NCI-H446 treated with DMSO at 0.1 percent for 48 hours (cell line): ENCODE results near the gene SURF2.

Source experiments
- DNase-seq: peaks from one replicate; lab custom pipeline; 2025; lab: John Stamatoyannopoulos, UW

Gene SURF2

GRCh38 chr9:133354766-133355165 is 1.6 kb upstream of the SURF2 start:
- DNase-seq: no peak

GRCh38 chr9:133355881-133356357 is 431 bp upstream of the SURF2 start:
- DNase-seq: no peak

GRCh38 chr9:133357656-133358055 is 1.3 kb downstream of the SURF2 start:
- no peak for DNase-seq

- DNase-seq: no peak
These were observed 3.2 kb downstream of the SURF2 start for GRCh38 chr9:133359399-133360175.

DNA sequence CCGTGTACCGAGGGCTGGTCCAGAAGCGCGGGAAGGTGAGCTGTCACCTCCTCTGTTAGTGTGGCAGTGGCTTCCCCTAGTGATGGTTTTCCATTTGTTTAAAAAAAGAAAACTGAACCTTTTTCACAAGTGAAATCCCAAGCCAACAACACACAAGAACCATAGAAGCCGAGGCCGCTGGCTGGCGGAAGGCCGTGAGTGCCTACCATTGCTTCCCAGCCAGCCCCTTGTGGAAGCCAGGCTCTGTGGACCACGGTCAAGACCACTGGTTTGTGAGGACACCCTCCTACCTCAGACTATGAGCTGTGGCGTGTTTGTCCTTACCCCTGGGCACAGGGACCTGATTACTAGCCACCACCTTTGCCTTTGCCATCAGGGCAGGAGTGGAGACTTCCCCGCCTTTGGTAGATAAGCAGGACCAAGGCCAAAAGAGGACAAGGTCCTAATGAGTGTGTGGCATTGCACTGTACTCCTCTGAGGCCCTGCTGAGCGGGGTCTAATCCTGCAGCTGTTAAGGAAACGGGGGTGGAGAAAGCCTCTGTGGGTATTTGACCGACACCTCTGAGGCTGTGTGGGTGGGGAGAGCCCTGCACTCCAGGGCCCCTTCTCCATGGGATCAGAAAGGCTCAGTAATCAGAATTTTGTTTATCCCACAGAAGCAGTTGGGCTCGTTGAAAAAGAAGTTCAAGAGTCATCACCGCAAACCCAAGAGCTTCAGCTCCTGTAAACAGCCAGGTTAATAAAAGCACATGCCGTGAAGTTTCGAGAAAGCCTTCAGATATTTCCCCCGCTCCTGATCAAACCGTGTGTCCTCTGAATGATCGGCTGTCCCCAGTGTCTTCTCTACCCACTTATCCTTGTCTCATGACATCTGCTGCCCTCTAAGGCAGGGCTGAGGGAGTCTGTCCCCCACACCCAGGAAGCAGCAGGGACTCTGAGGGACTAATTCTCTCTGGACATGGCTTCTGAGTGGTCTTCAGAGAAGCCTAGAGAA is 4.3 kb downstream of the SURF2 start:
- DNase-seq: no peak

DNA sequence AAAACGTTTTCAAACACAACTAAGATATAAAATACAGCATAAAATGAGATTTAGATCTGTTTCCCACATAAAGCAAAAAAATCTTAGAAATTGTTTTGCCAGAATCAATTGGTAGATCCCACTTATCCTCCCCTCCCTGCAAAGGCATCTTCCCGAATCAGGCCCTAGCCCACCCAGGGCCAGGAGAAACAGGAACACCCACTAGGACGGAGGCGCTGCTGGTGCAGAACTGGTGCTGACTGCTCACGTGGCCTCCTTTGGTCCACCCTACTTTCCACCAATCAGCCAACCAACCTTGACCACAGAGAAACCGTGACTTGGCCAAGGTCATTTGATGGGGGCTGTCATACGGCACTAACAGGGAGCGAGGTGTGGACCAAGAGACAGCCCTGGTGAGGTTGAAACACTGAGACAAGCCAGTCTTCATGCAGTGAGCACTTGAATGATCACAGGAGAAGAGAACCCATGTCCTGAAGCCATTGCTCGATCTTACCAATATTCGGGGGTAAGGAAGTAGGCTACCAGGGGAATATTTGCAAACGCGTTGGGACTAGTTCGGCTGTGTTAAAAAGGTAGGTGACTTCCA is 5.2 kb downstream of the SURF2 start:
- no peak for DNase-seq

DNA sequence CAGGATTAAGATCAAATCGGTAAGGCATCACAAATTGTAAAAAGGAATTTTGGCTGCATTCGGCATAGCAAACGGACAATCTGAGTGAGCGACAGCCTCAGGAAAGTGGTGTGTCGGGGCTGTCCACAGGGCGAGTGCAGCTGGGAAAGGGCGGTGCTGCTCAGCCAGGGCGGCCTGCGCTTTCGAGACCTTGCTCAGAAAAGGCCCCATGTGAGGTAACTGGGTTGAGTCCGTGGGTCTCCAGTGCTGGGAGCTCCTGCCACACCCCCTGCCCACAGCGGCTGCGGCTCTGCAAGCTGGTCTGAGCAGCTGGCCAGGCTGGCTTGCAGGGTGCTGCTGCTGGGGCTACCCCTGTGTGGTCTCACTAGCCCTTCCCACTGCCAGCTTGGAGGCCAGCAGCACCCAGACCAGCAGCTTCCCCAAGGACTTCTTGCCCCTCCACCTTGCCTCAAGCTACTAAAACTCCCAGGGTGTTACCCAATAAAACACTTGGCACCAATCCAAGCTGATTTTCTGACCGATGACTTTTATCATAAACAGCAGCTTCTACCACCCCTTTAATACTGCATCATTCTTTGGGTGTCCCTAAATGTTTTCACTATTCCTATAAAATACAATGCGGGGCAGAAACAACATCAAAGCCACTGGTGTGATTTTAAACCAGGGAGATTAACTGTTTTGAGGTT is 6.2 kb downstream of the SURF2 start:
- no peak for DNase-seq

DNA sequence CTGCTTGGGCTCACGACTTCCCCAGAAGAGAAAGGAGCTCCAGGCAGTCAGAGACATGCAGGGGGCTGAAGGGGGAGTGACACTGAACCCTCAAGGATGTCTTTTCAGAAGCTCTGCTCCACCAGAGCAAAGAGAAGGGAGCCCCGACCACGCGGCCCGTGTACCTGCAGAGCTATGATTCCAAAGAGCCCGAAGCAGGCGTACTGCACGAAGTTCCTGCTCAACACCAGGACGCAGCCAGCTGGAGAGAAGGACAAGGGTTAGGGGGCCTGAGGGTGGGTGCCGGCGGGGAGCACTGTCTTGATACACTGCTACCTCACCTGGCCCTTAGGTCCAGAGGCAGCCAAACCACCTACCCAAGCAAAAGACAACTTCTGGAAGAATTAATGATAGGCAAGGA is 10.1 kb downstream of the SURF2 start:
- no peak for DNase-seq

GRCh38 chr9:133367221-133367620 is 10.9 kb downstream of the SURF2 start:
- no peak for DNase-seq

- no peak for DNase-seq
These were observed 11.4 kb downstream of the SURF2 start for GRCh38 chr9:133367778-133368177.

DNA sequence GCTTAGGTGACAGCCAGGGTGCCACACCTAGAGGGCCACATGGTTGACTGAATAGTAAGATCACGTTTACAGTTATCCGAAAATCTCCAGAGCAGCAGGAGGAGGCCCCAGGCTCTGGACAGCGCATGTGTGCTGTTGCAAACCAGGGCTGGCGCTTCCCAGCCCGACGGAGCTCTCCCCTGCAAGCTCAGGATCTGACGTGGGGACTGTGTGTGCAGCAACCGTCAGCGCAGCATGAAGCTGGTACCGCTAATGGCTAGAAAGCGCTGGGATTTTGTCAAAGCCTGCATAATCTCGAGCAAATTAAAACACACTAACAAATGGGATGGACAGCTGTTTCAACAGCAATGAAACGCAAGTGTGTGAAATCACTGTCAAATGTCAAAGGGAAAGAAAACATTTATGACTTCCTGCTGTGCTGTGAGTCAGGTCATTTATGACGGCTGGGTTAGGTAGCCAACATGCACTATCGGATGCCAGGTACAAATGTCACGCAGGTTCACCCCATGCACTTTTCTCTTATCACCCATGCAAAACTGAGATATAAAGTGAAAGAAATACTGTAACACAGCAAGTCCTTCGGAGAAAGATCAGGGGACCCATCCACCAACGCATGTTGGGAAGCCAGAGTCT is 12.0 kb downstream of the SURF2 start:
- DNase-seq: no peak

- no peak for DNase-seq
These were observed 13.1 kb downstream of the SURF2 start for GRCh38 chr9:133369422-133369821.

GRCh38 chr9:133369933-133370332 is 13.6 kb downstream of the SURF2 start:
- no peak for DNase-seq

GRCh38 chr9:133370685-133371084 is 14.3 kb downstream of the SURF2 start:
- no peak for DNase-seq

DNA sequence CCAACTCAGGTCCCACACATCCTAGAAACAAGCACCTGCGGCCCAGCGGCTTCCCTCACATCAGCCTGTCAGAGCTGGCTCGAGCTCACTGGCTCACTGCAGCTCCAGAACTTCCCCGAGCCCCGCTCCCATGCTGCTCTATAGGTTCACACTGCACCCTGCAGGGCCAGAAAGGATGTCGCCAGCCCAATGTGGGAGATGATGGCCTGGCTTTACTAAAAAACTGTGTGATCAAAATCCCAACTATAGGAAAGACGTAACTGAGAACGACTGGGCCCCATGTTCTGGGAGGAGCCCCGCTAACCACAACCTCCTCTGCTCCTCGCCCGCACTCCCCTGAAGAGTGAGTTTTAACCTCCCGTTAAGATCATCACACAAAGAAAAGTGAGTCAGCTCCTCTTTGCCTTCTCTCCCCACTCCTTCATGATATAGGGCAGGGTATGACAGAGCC is 14.9 kb downstream of the SURF2 start:
- no peak for DNase-seq

DNA sequence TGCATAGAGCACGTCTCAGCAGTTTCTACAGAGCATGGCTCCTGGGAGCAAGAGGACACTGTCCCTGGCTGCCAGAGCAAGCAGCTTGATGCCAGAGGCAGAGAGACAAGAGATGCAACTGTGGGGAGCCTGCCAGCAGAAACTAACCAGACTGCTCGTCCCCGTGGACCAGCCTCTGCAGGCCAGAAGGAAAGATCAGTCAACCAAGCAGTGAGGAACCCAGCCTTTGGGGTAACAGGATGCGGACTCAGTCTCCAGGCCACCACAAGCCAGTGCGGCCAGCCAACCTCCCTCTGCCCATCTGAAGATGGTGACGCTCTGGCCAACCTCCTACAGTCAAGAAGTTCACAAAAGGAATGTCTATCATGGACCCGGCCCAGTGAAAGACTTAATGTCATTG is 15.8 kb downstream of the SURF2 start:
- no peak for DNase-seq

GRCh38 chr9:133374612-133375115 is 18.3 kb downstream of the SURF2 start:
- no peak for DNase-seq

DNA sequence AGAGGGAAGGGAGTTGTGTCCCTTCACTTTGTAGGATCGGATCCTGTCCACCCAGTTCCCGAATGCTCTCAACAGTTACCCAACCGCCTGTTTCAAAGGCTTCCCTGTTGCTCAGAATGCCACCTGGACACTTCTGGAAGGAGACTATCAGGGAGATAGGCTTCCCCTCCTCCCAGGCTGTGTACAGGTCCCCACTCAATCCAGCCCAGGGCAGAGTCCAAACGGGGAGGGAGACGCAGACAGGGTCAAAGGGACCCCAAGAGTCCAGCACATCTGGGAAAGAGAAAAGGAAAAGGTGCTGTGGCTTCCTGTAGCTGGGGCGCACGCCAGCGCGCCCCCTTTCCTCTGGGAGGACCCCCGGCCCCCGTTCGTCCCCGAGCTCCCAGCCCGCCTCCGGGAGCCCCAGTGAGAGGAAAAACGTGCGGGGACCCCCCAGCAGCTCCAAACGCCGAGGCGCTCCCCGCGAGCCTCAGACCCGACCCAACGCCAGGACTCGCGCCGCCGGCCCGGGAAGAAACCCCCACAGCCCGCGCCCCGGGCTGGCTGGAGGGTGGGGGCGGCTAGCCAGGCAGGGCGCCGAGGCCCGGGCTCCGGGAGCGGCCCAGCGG is 18.9 kb downstream of the SURF2 start:
- DNase-seq: no peak

- DNase-seq: peak; percentile 71
These were observed 19.6 kb downstream of the SURF2 start, which contains the start of the genes STKLD1 and SURF4 for GRCh38 chr9:133375724-133376654. TSS of gene STKLD1 (plus strand) at chr9:133376366. CDS start at chr9:133376474, 108 bp downstream. TSS of gene SURF4 (minus strand) at chr9:133376060. CDS start at chr9:133375969, 91 bp downstream.
